Iris pigment epithelial cell (primary cell): Measurements from ENCODE around the gene FDXR.
A peak's percentile ranks its signal among the peaks of the same experiment; 100 is the strongest.

Experiments
- DNase-seq: peaks from one replicate; pipeline ENCODE4 v3.0.0-alpha.2; 2011; ENCODE audit warnings: low read depth

The FDXR gene

DNA sequence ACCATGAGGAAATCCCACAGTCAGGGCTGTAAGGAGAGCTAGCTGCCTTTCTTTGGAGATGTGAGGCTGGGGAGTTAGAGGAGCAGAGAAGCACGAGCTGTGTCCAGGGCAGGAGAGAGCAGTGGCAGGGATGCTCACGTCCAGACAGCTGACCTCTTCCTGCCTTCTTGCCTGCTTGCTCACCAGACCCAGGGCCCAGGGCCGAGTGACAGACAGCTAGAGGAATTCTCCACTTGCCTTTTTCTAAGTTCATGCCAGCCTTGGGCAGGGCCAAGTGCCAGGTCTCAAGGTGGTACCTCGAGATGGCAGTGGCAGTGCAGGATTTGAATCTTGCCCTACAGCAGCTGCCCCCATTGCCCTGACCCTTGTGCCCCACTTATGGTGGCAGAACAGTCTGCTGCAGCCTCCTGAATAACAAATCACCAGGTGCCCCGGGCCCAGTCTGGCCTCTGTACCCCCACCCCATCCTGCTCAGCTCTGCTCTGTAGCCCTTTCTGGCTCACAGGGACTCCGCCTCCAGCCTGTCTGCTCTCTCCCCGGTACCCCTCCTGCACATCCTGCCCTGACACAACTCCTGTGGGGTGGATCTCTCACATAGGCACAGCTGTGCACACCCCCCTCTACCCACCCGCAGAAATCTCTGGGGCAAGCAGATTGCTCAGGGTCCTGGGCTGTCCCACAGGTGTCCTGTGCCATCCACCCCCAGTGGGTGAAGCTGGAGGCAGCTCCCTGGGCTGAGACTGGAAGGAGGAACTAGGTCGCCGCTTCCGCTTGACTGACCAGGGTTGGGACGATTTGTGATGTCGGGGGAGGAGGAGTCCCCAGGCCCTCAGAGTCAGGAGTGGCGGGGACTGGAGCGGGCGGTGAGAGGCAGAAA, 39.1 kb downstream of the FDXR start:
- DNase-seq = peak; percentile 49

DNA sequence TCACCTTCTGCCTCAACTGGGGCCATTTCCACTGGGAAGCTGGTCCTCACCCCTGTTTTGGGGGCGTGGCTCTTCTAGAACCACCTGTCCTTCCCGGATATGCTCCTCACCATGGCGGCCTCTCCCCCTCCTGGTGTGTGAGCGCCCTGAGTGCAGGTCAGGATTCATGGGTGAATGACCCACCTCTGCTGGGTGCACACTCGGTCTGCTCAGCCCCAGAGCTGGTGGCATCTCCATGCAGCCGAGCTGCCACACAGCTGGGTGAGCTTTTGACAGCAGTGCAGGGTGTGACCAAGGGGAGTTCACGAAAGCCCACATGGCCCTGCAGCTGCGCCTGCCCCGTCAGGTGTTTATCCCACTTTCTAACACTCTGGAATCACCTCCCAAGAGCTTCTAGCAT, 40.4 kb downstream of the FDXR start:
- DNase-seq = no peak

DNA sequence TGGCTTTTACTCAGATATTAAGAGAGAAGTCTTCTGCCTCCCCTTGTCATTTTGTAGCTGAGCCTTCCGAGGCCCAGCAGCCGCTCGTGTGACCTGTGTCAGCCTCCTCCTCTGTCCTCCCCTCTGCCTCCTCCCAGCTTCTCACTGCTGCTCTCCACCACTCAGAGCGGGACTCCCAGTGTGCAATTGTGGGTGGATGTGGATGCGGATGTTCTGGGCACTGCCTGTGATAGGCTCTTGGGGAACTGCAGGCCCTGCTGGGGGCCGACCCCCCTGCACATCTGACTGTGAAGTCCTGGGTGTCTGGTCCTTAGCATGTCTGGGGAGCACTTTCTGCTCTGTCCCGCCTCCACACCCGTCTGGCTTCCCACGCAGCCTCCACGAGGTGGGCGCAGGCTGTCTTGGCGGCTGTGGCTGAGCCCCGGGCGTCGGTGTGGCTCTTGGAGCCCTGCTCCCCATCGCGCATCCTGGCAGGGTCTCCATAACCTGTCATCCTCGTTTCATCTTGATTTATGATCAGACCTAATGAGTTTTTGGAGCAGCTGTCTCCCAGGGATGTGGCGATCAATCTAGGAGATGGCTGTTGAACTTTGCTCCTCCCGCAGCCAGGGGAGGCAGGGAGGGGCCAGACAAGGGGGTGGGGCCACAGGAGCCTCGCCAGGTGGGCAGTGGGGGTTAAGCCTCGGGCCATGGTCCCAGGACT, 41.2 kb downstream of the FDXR start:
- DNase-seq = no peak

DNA sequence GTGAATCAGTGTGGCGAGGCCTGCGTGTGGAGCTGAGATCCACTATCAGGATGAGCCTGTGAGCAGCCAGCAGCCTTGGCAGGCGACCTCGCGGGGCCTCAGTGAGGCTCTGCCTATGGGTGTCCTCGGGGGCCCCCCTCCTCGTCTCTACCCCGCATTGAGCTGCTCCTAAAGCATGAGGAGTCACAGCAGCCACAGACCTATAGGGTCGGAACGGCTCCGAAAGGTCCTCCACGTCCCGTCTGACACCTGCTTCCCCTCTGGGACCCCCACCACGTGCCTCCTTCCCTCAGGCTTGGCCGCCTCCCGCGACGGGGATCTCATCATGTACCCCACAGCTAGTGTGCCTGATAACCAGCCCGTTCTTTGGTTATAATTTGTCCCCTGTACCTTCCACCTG, 41.9 kb downstream of the FDXR start:
- no peak for DNase-seq

DNA sequence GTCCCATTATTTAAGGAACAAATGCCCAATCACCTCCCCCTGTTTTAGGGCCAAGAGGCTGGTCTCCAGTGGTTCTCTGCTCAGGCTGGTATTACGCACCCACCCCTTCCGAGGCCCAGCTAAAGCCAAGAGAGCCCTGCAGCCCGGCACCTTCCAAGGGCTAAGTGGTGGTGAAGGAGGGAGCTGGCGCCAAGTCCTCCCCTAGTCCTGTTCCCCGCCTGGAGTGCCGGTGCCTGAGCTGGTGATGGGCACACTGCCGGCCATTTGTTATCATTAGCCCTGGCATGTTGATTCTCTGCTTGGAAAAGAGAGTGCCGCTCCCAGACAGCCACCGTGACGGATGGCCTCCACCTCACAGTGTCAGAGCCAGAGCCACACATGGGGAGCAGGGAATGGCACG, 45.0 kb downstream of the FDXR start:
- DNase-seq = no peak

DNA sequence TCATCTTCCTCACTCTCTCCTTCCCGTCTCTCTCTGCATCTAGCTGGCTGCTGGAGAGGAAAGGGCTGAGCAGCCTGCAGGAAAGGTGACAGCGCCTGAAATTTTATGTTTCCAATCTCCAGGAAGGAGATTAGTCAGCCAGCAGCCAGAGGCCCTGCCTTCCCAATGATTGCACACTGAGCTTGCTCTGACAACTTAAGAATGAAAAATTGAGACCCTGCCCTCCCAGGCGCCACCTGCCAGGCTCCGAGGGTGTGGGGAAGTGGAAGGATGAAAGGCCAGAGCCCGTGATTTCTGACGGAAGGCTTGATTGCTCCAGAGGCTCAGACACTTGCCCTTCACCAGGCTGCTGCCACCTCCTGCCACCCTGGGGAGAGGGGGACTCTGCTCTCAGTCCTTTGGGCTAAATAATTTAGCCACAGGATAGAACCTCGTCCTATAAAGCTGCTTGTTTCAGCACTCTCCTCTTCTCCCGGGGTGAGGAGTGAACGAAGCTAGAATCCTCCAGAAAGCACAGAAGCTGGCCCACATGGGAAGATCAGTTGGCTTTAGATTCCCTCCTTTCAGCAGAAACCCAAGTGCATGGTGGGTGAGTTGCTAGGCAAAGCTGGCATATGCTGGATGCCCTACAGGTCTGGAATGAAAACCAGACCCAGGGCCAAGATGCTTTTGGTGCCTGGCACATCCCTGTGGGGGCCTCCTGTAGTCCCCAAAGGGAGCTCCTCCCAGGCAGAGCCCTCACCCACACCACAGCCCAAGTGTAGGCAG, 46.7 kb downstream of the FDXR start:
- no peak for DNase-seq

DNA sequence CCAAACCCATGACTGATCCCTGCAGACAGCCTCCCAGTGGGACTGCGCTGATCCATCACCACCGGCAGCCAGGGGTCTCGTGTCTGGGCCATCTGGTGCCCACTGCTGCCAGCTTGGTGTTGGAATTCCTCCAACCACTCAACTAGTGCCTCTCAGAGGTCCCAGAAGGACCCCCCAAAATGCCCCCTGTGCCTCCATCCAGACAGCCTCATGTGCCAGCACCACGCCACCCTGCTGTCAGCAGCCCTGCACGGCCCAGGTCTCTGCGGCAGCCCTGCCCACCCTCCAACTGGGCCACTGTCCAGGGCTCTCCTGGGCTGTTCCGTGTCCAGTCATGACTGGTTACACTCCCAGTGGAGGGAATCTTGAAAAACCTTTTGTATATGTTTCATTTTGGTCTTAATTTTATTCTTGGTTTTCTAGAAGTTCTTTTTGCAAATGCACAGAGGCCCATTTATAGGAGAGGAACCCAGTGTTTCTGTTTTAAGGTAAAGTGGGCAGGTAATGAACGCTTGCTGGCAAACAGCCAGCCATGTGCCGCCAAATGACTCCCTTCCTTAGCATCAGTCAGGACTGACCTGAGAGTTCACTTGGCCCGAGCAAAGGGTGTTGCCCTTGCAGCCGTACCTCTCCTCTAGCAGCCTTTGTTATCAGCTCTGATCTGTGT, 47.7 kb downstream of the FDXR start:
- DNase-seq = no peak

DNA sequence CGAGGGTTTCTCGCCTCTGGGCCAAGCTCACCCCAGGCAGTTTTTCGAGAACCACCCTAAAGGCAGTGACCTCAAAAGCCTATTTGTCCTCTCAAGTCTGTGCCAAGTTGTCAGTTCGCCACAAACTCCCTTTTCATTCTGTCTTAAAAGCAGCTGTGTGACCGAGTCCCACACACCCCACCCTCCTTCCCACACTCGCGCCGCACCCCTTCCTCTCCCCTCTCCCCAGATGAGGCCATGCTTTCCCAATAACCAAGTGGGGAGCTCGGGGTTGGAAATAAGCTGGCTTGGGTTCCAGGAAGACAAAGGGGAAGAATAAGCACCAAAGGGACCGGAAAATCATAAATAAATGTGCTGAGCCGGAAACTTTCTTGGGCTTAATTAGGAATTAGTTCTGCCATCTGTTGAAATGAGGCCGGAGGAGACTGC, 49.8 kb downstream of the FDXR start:
- no peak for DNase-seq

DNA sequence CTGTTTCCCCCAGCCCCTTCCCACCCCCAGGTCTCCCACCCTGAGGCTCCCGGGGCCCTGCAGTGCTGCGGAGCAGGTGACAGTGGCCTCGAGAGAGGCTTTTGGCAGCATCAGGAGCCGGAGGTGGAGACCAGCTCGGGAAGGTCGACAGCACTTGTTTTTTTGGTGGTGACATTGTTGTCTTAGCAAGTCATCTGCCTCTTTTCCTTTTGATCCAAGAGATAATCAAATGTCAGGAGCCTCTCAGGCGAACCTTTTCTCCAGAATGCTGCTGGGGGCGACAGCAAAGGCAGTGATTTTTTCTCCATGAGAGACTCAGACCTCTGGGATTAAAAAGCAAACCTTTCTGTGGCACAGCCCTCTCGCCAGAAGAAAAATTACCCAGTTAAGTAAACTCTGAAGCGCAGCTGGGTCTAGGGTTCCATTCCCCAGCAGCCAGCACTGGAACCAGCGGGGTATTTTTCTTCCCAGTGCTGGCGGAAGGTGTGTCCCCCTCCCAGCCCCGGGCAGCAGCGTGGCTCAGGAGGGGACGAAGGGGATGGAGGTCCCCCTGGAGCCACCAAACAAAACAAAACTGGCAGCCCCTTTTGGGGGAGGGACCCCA, 50.4 kb downstream of the FDXR start:
- DNase-seq = no peak

DNA sequence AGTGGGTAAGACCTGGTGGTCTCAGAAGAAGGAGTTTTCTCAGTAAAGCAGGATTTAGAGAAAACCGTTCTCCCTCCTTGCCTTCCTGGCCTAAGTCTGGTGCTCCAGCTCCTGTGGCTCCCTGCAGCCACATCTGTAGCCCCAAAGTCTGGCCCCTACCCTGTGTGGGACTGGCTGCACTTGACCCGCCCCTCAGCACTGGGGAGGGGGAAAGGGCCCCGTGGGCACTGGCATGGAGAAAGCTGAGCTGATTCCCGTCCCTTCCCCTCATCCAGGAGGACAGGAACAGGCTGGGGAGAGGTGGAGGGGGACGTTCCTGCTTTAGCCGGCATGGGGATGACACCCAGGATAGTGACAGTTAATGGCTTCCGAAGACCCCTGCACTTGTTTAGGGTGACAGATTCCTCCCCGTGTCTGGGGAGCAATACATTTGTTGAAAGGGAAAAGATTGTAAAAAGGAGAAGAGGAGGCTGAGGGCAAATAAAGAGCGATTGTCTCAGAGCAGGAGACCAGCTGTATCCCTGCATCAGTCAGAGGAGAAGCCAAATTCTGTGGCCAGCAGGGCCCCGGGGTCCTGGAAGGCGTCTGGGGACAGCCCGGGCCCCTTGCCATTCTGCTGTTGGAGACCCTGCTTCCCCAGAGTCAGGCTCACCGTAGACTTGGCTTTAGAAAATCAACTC, 51.0 kb downstream of the FDXR start:
- no peak for DNase-seq

DNA sequence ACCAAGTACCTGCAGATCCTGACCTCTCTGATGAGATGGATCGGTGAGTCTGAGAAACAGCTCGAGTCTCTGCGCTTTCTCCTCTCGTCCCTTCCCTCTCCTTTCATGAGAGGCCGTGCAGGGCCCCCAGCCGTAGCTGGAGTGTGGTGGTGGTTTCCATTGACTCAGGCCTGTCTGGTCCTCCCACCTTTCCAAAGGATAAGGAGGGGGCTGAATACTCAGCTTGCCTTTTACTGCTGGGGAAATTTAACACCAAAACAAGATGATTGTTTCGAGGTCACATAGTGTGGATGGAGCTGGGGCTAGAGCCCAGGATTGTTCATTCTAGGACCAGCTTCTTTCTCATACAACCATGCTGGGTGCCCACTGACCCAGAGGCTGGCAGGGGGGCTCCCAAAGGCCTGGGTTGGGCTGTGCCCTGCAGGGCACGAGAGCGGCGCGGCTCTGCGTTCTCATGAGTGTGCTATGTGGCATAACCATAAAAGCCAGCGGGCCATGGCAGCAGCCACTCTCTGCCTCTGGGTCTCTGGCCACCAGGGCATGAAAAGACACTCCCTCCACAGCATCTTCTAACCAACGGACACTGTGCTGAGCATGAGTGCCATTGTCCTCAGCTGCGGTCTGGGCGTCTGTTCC, 52.9 kb downstream of the FDXR start:
- DNase-seq = no peak

DNA sequence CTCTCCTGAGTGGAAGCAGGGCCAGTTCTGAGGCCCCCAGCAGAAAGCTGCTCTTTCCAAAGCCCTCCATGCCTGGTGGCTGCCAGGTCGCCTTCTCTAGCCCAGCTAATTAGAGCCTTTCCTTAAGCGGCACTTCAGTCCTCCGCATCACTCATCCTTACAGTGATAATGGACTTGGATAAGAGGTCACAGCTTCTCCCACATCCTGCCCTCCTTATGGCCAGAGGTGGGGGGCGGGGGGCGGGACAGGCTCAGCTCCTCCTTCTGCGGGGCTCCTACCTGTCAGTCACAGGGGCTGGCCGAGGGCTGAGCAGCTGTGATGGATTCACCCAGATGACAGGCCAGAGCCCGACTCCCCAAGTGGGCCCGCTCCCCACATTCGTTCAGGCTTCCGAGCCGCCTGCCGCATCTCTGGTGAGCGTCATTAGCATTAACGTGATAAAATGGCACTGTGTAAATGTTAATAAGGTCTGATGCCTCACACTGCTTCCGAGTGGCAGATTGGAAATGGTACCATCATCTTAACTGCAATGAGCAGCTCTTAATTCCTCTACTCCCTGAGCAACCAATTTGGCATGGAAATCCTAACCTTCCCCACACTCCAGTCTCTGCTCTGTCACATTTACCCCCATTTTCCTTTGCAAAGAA, 54.4 kb downstream of the FDXR start:
- no peak for DNase-seq

DNA sequence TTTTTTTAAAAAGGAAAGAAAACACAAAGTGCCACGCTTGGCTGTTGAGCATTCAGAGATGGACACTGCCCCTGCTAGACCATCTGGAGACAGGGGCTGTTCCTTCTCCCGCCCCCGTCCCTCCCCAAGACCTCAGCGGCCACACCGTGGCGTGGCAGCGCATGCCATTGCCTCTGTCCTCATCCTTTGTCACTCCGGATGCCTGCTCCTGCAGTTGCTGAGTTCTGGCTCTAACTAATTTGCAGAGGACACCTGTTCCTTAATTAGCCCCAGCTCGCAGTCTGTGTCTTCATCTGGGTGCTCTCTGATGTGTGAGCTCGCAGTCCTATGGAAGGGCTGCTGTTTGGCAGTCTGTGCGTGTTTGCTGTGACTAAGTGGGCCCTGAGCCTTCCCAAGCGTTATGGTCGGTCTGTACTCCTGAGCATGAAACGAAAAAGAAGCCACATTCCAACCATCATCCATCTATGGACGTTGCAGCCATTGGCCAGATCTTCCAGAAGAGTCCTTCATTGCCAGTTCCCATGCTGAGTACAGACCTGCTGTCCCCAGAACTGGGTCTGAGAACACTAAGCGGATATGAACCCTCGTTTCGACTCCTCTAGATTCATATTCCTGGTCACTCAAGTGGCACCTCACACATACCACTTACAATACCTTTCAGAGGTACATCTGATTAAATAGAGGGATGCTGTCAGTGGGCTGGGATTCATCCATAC, 55.7 kb downstream of the FDXR start:
- DNase-seq = no peak

DNA sequence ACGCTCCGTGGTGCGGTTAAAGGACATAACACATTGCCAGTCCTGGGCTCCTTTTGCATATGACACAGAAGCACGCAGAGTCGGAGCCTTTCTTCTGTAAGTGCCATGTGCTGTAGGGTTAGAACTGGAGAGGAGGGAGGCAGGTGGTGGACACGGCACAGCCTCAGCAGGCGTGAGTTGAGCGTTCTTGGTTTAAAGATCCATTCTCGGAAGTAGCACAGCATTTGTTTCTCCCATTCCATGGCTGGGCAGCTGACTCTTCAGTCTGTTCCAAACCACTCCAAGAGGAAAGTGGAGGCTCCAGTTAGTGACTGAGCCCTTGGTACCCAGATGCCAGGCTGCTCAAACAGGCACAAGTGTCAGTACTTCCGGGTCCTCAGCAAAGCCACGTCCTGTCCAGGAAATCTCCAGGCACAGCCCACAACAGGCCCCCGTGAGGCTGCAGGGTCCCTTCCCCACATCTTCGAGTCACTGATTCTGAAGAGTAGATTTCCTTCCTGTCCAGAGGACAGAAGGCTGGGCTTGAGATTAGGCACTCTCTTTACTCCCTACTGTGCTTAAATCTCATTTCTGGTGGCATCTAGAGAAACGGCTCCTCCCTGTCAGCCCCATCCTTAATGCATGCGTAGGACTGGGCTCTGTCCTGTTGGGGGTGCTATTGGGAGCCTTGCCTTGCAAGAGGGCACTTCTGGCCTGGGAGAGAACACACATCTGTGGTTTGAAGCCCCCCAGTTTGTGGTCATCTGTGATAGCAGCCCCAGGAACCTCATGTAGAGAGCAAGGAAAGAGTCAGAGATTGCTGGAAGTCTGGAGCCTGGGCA, 57.0 kb downstream of the FDXR start:
- peak; percentile 5 for DNase-seq

DNA sequence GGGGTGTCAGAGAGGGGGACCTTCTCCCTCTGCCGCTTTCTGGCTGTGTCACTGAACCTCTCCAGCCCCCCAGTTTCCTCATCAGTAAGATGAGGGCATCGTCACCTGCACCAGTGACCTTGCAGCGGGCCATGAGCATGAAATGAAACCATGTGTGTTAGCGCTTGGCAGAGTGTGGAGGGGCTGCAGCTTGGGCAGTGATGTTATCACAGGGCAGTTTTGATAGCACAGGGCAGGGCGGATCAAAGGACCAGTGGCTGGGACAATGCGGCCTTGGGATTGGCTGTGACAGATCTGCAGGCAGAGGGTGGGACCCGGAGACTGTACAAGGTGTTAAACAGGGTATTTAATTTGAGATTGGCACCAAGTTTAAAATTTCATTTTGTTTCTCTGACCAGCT, 57.7 kb downstream of the FDXR start:
- DNase-seq = no peak

DNA sequence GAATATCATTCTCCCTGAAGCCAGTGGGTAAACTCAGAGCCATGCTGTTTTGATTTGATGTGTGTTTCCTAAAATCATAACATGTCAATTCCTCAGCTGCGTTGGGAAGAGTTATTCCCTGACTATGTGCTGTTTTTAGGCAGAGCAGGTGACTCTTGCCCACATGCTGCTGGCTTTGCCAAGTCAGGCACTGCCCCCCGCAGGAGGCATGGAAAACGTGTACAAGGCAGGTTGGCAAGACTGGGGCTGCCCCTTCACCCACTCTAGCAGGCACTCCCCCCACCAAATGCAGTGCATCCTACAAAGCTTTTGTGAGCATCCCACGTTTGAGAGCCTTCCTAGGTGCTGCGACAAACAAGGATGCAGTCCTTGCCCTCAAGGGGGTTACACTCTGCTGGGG, 58.3 kb downstream of the FDXR start:
- DNase-seq = no peak
